ENCODE results near the gene PRAME. TPM values are rescaled to one million over a fixed set of nuclear protein-coding genes. Genes with fewer than 3 reads are reported as not detected.

The PRAME gene
- total and polyA plus RNA-seq, 2 experiments from 2014 or later = not detected

- Mint-ChIP-seq H3K9me3 (no peaks in the 10 kb centered on the region; the same call in 2 of the 3 replicates), H3K4me3 (no peak overlapping the region), H3K27ac (no peak overlapping the region), H3K27me3 (ENCODE audit: insufficient read depth, low read depth, poor library complexity) (peaks cover 76% of the 10 kb centered on the region), H3K4me1 (no peaks in the 10 kb centered on the region), H3K36me3 (ENCODE audit: low read depth) (no peaks in the 10 kb centered on the region)
- Histone ChIP-seq H3K27ac (ENCODE audit: low read depth) (no peak overlapping the region), H3K4me1 (ENCODE audit: insufficient read depth) (no peaks in the 10 kb centered on the region), H3K79me2 (replicated peaks; ENCODE audit: insufficient read depth) (no peaks in the 10 kb centered on the region), H3F3A (replicated peaks; ENCODE audit: low read depth) (no peaks in the 10 kb centered on the region), H3K27me3 (ENCODE audit: insufficient read depth) (peaks cover 99% of the 10 kb centered on the region), H3K36me3 (ENCODE audit: insufficient read depth) (no peaks in the 10 kb centered on the region), H3K4me3 (no peak overlapping the region), H3K4me2 (no peak overlapping the region), H3K9me2 (ENCODE audit: insufficient read depth) (no peaks in the 10 kb centered on the region), H4K20me1 (replicated peaks; ENCODE audit: insufficient read depth) (no peaks in the 10 kb centered on the region; the same call in 1 of the 2 replicates), H2AFZ (no peak overlapping the region)
- DNase-seq (ENCODE audit: low spot score) = no peak
- TF ChIP-seq EZH2phosphoT487 (IDR thresholded peaks at IDR 0.05; ENCODE audit: unreplicated experiment) (no peak), ZNF331 (CRISPR knock-in tag; IDR thresholded peaks at IDR 0.05; ENCODE audit: low read depth) (no peak), POLR2AphosphoS5 (IDR thresholded peaks at IDR 0.05; ENCODE audit: low read depth) (no peak), NANOG (IDR thresholded peaks at IDR 0.05; ENCODE audit: borderline replicate concordance) (no peak), CREB1 (CRISPR knock-in tag; IDR thresholded peaks at IDR 0.05; ENCODE audit: low read depth) (no peak), CTCF (conservative IDR thresholded peaks at IDR 0.05; ENCODE audit: low read depth in 2 of 2) (no peak), JUNB (IDR thresholded peaks at IDR 0.05; ENCODE audit: unreplicated experiment) (no peak), REST (IDR thresholded peaks at IDR 0.05; ENCODE audit: unreplicated experiment) (no peak), STAT1 (IDR thresholded peaks at IDR 0.05; ENCODE audit: unreplicated experiment) (no peak), ZNF462 (CRISPR knock-in tag; IDR thresholded peaks at IDR 0.05) (no peak), EZH2 (IDR thresholded peaks at IDR 0.05; ENCODE audit: low read depth, unreplicated experiment) (no peak), ZNF114 (CRISPR knock-in tag; IDR thresholded peaks at IDR 0.05) (no peak)
- TF ChIP-seq, protein P1, sequence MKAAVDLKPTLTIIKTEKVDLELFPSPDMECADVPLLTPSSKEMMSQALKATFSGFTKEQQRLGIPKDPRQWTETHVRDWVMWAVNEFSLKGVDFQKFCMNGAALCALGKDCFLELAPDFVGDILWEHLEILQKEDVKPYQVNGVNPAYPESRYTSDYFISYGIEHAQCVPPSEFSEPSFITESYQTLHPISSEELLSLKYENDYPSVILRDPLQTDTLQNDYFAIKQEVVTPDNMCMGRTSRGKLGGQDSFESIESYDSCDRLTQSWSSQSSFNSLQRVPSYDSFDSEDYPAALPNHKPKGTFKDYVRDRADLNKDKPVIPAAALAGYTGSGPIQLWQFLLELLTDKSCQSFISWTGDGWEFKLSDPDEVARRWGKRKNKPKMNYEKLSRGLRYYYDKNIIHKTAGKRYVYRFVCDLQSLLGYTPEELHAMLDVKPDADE (IDR thresholded peaks at IDR 0.05) = no peak
- no peak for ATAC-seq
Observed at GRCh38 chr22:22548910-22549309, 10.2 kb downstream of the PRAME start.
